Measurements from ENCODE around the gene TNFRSF1A. TPM values are rescaled to one million over a fixed set of nuclear protein-coding genes. Genes with fewer than 3 reads are reported as not detected.

Gene TNFRSF1A
- total and polyA plus RNA-seq, 12 donors, result 46.4 to 386 (median 224) TPM

DNA sequence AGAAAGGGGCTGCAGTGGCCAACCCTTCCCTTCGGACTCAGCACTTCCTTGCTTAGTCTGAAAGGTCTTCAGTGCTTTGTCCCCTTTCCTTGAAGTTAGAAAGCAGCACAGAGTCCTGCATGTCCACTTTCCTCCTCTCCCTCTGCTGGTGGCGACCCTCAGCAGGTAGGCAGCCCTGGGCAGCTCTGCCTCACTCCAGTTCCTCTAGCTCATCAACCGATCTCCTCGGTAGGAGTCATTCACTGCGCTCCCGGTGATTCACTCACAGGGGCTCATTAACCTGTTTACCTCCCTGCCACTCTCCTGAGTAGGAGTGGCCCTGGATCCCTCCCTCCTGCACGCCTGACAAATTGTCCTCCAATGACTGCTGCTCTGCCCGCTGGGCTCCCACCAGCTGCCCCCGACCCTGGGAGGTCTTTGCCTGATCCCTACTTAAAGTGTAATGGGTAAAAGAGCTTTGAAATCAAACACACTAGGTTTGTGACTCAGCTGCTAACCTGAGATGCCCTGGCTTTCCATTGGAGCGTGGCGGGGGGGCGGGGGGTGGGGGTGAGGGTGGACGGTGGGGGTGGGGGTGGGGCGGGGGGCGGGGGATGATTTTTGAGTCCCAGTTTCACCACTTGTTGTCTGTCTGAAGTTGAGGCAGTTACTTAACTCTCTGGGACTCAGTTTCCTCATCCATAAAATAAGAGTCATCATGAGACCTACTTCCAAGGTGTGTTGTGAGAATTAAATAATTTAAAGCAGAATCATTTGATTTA is 29.3 kb upstream of the TNFRSF1A start:
- Histone ChIP-seq H3K27ac (peak overlapping the region; percentile 21 to 85 (median 75)), H3K27me3 (no peaks in the 10 kb centered on the region), H3K9me3 (replicated peaks in 1 of 3) (no peaks in the 10 kb centered on the region), H3K4me3 (no peak overlapping the region), H3K4me1 (replicated peaks in 1 of 2) (peaks cover 49 to 57% of the 10 kb centered on the region in 2 donors), H3K36me3 (replicated peaks in 1 of 2) (no peaks in the 10 kb centered on the region)
- intact Hi-C loops (cut with DNase I), result no loop called here
- peak in 1 of 2 donors; percentile 56 for TF ChIP-seq POLR2A (IDR thresholded peaks at IDR 0.05)
- TF ChIP-seq, protein P1, sequence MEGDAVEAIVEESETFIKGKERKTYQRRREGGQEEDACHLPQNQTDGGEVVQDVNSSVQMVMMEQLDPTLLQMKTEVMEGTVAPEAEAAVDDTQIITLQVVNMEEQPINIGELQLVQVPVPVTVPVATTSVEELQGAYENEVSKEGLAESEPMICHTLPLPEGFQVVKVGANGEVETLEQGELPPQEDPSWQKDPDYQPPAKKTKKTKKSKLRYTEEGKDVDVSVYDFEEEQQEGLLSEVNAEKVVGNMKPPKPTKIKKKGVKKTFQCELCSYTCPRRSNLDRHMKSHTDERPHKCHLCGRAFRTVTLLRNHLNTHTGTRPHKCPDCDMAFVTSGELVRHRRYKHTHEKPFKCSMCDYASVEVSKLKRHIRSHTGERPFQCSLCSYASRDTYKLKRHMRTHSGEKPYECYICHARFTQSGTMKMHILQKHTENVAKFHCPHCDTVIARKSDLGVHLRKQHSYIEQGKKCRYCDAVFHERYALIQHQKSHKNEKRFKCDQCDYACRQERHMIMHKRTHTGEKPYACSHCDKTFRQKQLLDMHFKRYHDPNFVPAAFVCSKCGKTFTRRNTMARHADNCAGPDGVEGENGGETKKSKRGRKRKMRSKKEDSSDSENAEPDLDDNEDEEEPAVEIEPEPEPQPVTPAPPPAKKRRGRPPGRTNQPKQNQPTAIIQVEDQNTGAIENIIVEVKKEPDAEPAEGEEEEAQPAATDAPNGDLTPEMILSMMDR (IDR thresholded peaks at IDR 0.05), result peak in 1 of 6 experiments; percentile 20
- WGBS, 4 donors, result 38 to 48% (median 43%) methylated on average over 11 to 15 of the region's 15 CpGs
- peak in 6 of 7 donors; percentile 71 to 78 (median 76) for DNase-seq

DNA sequence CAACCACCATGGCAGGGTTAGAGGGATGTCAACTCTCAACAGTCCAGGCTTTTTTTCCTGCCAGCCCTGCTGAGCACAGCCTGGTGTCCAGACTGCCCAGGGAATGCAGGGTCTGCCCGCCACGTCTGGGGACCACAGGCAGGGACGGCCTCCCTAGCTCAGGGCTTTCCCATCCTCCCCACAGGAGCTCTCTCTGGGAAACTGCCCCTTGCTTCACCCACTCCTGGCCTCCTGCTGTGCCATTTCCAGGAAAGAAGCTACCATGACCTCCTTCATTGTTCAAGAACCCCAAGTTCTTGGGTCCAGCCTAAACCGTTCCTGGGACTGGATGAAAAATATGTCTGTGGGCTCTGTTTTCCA is 28.7 kb upstream of the TNFRSF1A start:
- H3K4me3 ChIP-seq, result no peak overlapping the region
- no peaks in the 10 kb centered on the region for H3K27me3 ChIP-seq
- H3K27ac ChIP-seq, result peak overlapping the region in 4 of 5 donors; percentile 46 to 85 (median 72)
- H3K9me3 ChIP-seq (replicated peaks in 1 of 3), result no peaks in the 10 kb centered on the region
- H3K4me1 ChIP-seq (replicated peaks in 1 of 2), result peaks cover 42 to 51% of the 10 kb centered on the region in 2 donors
- H3K36me3 ChIP-seq (replicated peaks in 1 of 2), result no peaks in the 10 kb centered on the region
- TF ChIP-seq, protein P1 (IDR thresholded peaks at IDR 0.05), result no peak
- no peak for TF ChIP-seq POLR2A (IDR thresholded peaks at IDR 0.05)
- 82 to 93% (median 90%) methylated on average over 1 to 4 of the region's 4 CpGs for WGBS, 4 donors
- no peak for DNase-seq
- intact Hi-C loops (cut with DNase I), result no loop called here

DNA sequence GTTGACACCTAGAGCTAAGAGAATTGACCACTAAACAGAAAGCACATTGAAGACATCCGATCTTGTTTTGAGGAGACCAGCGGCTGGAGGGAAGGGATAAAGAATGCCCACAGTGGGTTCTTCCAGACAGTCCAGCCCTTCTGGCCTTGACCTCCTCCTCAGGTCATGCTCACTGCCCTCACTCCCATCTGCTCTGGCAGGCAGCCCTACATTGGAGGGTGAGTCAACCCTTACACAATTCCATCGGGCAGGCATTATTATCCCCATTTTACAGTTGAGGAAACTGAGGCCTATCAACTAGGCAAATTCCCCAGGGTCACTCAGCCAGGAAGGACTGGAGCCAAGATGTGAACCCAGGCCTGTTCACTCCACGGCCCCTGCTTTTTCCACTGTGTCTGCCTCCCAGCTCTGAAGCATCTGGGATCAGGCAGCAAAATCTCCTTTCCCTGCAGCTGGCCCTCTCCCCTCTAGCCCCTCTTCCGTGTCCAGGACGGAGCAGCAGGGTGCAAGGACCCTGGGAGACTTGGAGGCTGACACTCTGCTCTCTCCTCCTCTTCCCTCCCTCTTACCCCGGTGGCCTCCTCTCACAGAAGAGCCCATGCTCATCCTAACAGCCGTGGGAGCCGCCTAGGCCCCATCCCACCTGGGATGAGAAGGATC is 28.2 kb upstream of the TNFRSF1A start:
- Histone ChIP-seq H3K4me3 (no peak overlapping the region), H3K27ac (peak overlapping the region in 3 of 5 donors; percentile 68 to 85 (median 75)), H3K4me1 (replicated peaks in 1 of 2) (peaks cover 37 to 46% of the 10 kb centered on the region in 2 donors), H3K9me3 (replicated peaks in 1 of 3) (no peaks in the 10 kb centered on the region), H3K36me3 (replicated peaks in 1 of 2) (no peaks in the 10 kb centered on the region), H3K27me3 (no peaks in the 10 kb centered on the region)
- DNase-seq, result peak in 6 of 7 donors; percentile 67 to 86 (median 77)
- WGBS, 4 donors, result 76 to 86% (median 78%) methylated on average over 9 of the region's 9 CpGs
- no peak for TF ChIP-seq POLR2A (IDR thresholded peaks at IDR 0.05)
- TF ChIP-seq, protein P1 (IDR thresholded peaks at IDR 0.05), result no peak
- intact Hi-C loops (cut with DNase I), result no loop called here

DNA sequence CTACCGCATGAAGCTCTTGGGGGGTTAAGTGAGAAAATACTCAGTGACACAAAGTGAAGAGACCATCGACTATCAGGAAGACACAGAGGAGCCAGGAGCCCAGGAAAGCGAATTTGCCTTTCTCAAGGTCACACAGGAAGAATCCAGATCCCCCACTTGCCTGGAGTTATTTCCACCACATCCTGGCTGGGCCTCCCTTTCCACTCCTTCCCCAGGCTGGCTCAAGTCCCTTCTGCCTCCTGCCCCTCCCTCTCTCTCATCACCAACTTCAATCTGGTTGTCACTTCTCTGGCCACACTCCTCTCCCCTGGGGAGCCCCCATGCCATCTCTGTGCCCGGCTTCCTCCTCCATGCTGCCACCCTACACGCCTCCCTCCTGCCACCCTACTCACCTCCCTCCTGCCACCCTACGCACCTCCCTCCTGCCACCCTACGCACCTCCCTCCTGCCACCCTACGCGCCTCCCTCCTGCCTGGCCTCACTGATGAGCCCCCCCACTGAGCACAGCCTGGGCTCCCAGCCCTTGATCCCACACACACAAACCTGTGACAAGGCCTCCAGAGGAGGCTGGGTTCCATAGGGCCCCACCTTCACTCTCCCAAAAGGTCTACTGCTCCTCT is 27.1 kb upstream of the TNFRSF1A start:
- no peak for DNase-seq
- peak overlapping the region in 2 of 5 donors; percentile 6 to 53 for H3K27ac ChIP-seq
- H3K27me3 ChIP-seq, result no peaks in the 10 kb centered on the region
- no peak for TF ChIP-seq POLR2A (IDR thresholded peaks at IDR 0.05)
- TF ChIP-seq, protein P1 (IDR thresholded peaks at IDR 0.05), result no peak
- H3K4me1 ChIP-seq (replicated peaks in 1 of 2), result peaks cover 33 to 43% of the 10 kb centered on the region in 2 donors
- no peaks in the 10 kb centered on the region for H3K36me3 ChIP-seq (replicated peaks in 1 of 2)
- 77 to 85% (median 84%) methylated on average over 8 to 9 of the region's 9 CpGs for WGBS, 4 donors
- intact Hi-C loops (cut with DNase I), result no loop called here
- H3K9me3 ChIP-seq (replicated peaks in 1 of 3), result no peaks in the 10 kb centered on the region
- no peak overlapping the region for H3K4me3 ChIP-seq

Data from adrenal gland (tissue), 12 donors.